Bronchial epithelial cell (primary cell): Measurements from ENCODE around the gene NGLY1. TPM values are rescaled to one million over a fixed set of nuclear protein-coding genes. Genes with fewer than 3 reads are reported as not detected.

ENCODE experiments used
- DNase-seq: peaks from one replicate; pipeline ENCODE4 v3.0.0-alpha.2; 2010; ENCODE audit warnings: low read depth
- FAIRE-seq: peaks from 2 replicates; lab custom pipeline; 2011; peaks lifted over from hg19 to GRCh38; lab: Jason Lieb, UNC
- H3K27me3 ChIP-seq: 2 replicates; pipeline ENCODE4 v1.5.1; 2011; ENCODE audit warnings: low read length; ENCODE audit not compliant: control insufficient read depth, insufficient read depth
- H3K36me3 ChIP-seq: 2 replicates; pipeline ENCODE4 v1.5.1; 2011; ENCODE audit warnings: low read length; ENCODE audit not compliant: control insufficient read depth, insufficient read depth
- H3K4me3 ChIP-seq: 2 replicates; pipeline ENCODE4 v1.5.1; 2011; ENCODE audit warnings: mild to moderate bottlenecking, low read depth, low read length, control low read depth
- CTCF ChIP-seq: IDR thresholded peaks from 2 replicates; pipeline ENCODE4 v1.5.1; 2011; ENCODE audit warnings: mild to moderate bottlenecking, moderate library complexity, low read length, control low read depth, inconsistent platforms; ENCODE audit not compliant: insufficient read depth, severe bottlenecking
- total RNA-seq: library from RNA; depleted of rRNA; stranded (reverse); fragments of >200 nt; gene quantifications from 2 replicates; pipeline ENCODE4 v1.2.1, GENCODE V29; 2014

The NGLY1 gene
- total RNA-seq, 1 donor from 2014 or later, result 24.0 TPM

- DNase-seq (no peak), FAIRE-seq (no peak)
- TF ChIP-seq CTCF, result no peak
- Histone ChIP-seq H3K4me3 (no peak overlapping the region), H3K36me3 (no peaks in the 10 kb centered on the region), H3K27me3 (no peaks in the 10 kb centered on the region)
These were observed 103.5 kb downstream of the NGLY1 start for GRCh38 chr3:25679642-25680302.

GRCh38 chr3:25679166-25679565 is 104.1 kb downstream of the NGLY1 start:
- Histone ChIP-seq H3K27me3 (no peaks in the 10 kb centered on the region), H3K36me3 (no peaks in the 10 kb centered on the region), H3K4me3 (no peak overlapping the region)
- DNase-seq (no peak), FAIRE-seq (no peak)
- no peak for TF ChIP-seq CTCF

- no peak for FAIRE-seq
- TF ChIP-seq CTCF, result no peak
- no peaks in the 10 kb centered on the region for H3K36me3 ChIP-seq
- no peaks in the 10 kb centered on the region for H3K27me3 ChIP-seq
- no peak for DNase-seq
- no peak overlapping the region for H3K4me3 ChIP-seq
These were observed 104.7 kb downstream of the NGLY1 start for GRCh38 chr3:25678581-25678980.

GRCh38 chr3:25677121-25677520 is 106.1 kb downstream of the NGLY1 start:
- no peaks in the 10 kb centered on the region for H3K36me3 ChIP-seq
- DNase-seq, result no peak
- TF ChIP-seq CTCF, result no peak
- no peak overlapping the region for H3K4me3 ChIP-seq
- no peaks in the 10 kb centered on the region for H3K27me3 ChIP-seq
- FAIRE-seq, result no peak

- Histone ChIP-seq H3K27me3 (no peaks in the 10 kb centered on the region), H3K4me3 (no peak overlapping the region), H3K36me3 (no peaks in the 10 kb centered on the region)
- DNase-seq (no peak), FAIRE-seq (no peak)
- no peak for TF ChIP-seq CTCF
These were observed 108.6 kb downstream of the NGLY1 start for GRCh38 chr3:25674670-25675069.
